Transverse colon (tissue), 3 donors: ENCODE data around the gene PPM1L.
"Not testable (repeated sequence)": the region's sequence is repeated elsewhere in the genome, so short reads cannot be mapped to it uniquely, and the experiment has no call there.

Experiments
- POLR2A ChIP-seq: fragments of 450-650 bp; IDR thresholded peaks from one replicate; pipeline ENCODE4 v1.6.1; 2016; ENCODE audit warnings: antibody characterized with exemption, mild to moderate bottlenecking, moderate library complexity
- POLR2AphosphoS5 ChIP-seq, 3 donors: sonication (generic); formaldehyde crosslinking; IDR thresholded peaks; one replicate each; pipeline ENCODE4 v1.6.1; 2016; ENCODE audit warnings: antibody characterized with exemption in 3 of 3

GRCh38 chr3:160983900-160984299, 227.9 kb downstream of the PPM1L start:
- not testable (repeated sequence) for TF ChIP-seq POLR2A; POLR2AphosphoS5 (IDR thresholded peaks at IDR 0.05)
